ENCODE measurements around the gene OTUD1. TPM values are rescaled to one million over a fixed set of nuclear protein-coding genes. Genes with fewer than 3 reads are reported as not detected.
"Not testable (repeated sequence)": the region's sequence is repeated elsewhere in the genome, so short reads cannot be mapped to it uniquely, and the experiment has no call there.

Gene OTUD1, protein sequence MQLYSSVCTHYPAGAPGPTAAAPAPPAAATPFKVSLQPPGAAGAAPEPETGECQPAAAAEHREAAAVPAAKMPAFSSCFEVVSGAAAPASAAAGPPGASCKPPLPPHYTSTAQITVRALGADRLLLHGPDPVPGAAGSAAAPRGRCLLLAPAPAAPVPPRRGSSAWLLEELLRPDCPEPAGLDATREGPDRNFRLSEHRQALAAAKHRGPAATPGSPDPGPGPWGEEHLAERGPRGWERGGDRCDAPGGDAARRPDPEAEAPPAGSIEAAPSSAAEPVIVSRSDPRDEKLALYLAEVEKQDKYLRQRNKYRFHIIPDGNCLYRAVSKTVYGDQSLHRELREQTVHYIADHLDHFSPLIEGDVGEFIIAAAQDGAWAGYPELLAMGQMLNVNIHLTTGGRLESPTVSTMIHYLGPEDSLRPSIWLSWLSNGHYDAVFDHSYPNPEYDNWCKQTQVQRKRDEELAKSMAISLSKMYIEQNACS
- total RNA-seq, result 10 to 100 TPM in 1 of 8 experiments, 1 to 10 TPM in 7; 2.1 to 10.8 (median 5.2) TPM

DNA sequence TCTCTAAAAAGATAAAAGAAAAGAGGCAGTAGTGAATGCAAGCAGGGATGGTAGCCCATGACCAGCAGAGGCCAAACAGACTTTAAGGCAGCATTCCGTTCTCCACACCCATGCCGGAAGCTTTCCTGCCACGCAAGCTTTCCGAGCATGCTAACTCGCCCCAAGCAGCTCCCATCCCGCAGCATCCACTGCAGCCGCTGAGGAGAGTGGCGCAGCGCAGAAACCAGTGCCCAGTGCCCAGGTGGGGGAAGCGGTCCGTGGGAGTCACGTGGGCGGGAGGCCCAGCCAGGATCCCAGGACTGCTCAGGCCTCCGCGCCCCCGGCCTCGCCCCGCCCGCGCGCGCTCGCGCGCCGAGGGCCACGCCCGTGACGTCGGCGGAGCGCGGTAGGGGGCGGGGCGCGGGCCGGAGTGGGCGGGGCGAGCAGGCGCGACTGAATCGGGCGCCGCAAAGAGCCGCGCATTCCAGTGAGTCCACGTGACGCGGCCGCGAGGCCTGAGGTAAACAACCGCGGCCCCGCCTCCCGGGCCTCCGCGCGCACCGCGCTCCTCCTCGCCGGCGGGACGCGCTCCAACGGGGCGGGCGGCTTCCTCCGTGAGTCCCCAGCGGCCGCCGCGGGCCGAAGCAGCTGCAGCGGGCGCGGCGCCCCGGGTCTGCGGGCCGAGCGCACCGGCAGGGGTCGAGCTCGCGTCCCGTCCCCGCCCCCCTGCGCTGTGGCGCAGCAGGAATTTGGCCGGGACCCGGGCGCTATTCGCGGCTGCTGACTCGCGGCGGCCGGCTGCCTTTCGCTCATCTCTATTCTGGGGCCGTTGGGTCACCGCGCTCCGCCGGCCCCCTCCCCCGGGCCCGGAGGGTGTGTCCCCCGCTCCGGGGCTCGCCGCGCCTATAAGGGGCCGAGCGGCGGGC, at the start of gene OTUD1:
OTUD1 (plus strand) TSS at position 529 of the 905 bp plus-strand sequence. CDS start 383 bp downstream, outside the sequence.
- in situ Hi-C loops (cut with MboI; ENCODE audit: low pct_unique_long_range_greater_than_20kb in 2 of 9, low sequenced_read_pairs in 9 of 9, unreplicated experiment in 9 of 9), result no loop called here
- peaks cover 10 to 23% of the 10 kb centered on the region in 2 donors for H3K4me1 ChIP-seq (replicated peaks in 1 of 2)
- 0 to 40% (median 7%) methylated on average over 2 to 3 of the region's 115 CpGs; no CpG with 5 or more reads in 7 of the 10 experiments for WGBS, 10 experiments
- H3K4me3 ChIP-seq, result peak within 1 kb of the TSS; percentile 54 to 83 (median 74)
- ATAC-seq (replicated peaks in 6 of 8), result peak; percentile 80 to 91 (median 88)
- H3K27ac ChIP-seq, result peak within 1 kb of the TSS; percentile 76 to 82

DNA sequence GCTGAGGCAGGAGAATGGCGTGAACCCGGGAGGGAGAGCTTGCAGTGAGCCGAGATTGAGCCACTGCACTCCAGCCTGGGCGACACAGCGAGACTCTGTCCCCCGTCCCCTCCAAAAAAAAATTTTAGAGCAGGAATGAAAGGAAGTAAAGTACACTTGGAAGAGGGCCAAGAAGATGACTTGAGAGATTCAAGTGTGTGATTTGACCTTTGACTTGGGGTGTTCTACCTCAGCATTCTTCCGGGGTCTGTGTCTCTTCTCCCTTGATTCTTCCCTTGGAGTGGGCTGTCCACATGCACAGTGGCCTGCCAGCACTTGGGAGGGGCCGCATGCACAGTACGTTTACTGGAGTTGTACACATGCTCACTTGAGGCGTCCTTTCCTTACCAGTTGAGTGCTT, 48.5 kb upstream of the OTUD1 start:
- in situ Hi-C loops (cut with MboI; ENCODE audit: low pct_unique_long_range_greater_than_20kb in 2 of 9, low sequenced_read_pairs in 9 of 9, unreplicated experiment in 9 of 9); H3K4me1 ChIP-seq (replicated peaks in 1 of 2); H3K4me3 ChIP-seq; H3K27ac ChIP-seq; ATAC-seq (replicated peaks in 6 of 8): not testable (repeated sequence)
- 60 to 100% (median 83%) methylated on average over 1 to 3 of the region's 10 CpGs; no CpG with 5 or more reads in 5 of the 10 experiments for WGBS, 10 experiments

DNA sequence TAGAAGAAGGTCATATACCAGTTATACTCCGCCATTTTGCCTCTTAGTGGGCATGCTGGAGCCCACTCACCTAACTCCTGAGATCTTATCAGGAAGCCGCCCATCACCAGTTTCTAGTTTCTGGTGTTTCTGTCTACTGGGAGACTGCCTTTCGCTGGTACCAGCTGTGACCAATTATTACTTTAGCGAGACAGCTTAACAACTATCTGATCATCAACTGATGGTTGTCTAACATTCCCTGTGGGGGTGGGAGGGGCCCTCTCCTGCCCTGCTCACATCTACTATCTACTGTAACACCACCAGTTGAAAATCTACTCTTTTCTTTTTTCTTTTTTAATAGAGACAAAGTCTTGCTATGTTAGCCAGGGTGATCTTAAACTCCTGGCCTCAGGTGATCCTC, 48.1 kb upstream of the OTUD1 start:
- WGBS, 10 experiments, result 20 to 100% (median 83%) methylated on average over 1 to 4 of the region's 4 CpGs; no CpG with 5 or more reads in 1 of the 10 experiments

DNA sequence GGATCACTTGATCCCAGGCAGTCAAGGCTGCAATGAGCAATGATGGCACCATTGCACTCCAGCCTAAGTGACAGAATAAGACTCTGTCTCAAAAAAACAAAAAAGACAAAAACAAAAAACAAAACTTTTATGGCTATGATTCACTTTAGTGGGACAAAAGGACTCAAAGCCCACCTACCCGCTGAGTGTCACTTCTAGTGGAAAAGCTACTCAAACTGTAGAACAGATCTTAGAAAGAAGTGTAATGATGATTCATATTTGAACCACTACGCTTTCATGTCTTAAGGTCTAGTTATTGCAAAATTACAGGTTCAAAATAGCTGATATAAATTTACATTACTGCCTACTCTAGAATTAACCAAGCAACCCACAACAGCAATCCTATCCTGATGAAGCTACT, 47.1 kb upstream of the OTUD1 start:
- WGBS, 10 experiments, result 33 to 100% (median 90%) methylated on average over 1 to 2 of the region's 2 CpGs; no CpG with 5 or more reads in 1 of the 10 experiments
- Histone ChIP-seq H3K4me3 (no peak overlapping the region), H3K27ac (no peak overlapping the region), H3K4me1 (replicated peaks in 1 of 2) (no peaks in the 10 kb centered on the region)
- in situ Hi-C loops (cut with MboI; ENCODE audit: low pct_unique_long_range_greater_than_20kb in 2 of 9, low sequenced_read_pairs in 9 of 9, unreplicated experiment in 9 of 9), result no loop called here
- no peak for ATAC-seq (replicated peaks in 6 of 8)

More for the DNA sequence above, 48.1 kb upstream of the OTUD1 start:
- Histone ChIP-seq H3K4me3 (no peak overlapping the region), H3K27ac (no peak overlapping the region), H3K4me1 (replicated peaks in 1 of 2) (no peaks in the 10 kb centered on the region)
- in situ Hi-C loops (cut with MboI; ENCODE audit: low pct_unique_long_range_greater_than_20kb in 2 of 9, low sequenced_read_pairs in 9 of 9, unreplicated experiment in 9 of 9), result no loop called here
- no peak for ATAC-seq (replicated peaks in 6 of 8)

DNA sequence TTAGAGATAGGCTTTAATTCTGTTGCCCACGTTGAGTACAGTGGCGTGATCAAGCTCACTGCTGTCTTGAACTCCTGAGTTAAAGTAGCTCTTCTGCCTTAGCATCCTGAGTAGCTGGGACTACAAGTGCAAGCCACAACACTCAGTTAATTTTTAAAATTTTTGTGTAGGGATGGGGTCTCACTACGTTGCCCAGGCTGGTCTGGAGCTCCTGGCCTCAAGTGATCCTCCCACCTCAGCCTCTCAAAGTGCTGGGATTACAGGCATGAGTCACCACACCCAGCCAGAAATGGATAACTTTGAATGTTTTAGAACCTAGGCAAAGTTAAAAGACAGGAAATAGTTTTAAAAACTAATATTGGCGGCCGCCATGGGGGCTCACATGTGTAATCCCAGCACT, 43.9 kb upstream of the OTUD1 start:
- WGBS, 10 experiments, result 55 to 96% (median 92%) methylated on average over 2 to 5 of the region's 5 CpGs; no CpG with 5 or more reads in 2 of the 10 experiments
- no peak for ATAC-seq (replicated peaks in 6 of 8)
- in situ Hi-C loops (cut with MboI; ENCODE audit: low pct_unique_long_range_greater_than_20kb in 2 of 9, low sequenced_read_pairs in 9 of 9, unreplicated experiment in 9 of 9), result no loop called here
- Histone ChIP-seq H3K4me3 (no peak overlapping the region), H3K4me1 (replicated peaks in 1 of 2) (no peaks in the 10 kb centered on the region), H3K27ac (no peak overlapping the region)

DNA sequence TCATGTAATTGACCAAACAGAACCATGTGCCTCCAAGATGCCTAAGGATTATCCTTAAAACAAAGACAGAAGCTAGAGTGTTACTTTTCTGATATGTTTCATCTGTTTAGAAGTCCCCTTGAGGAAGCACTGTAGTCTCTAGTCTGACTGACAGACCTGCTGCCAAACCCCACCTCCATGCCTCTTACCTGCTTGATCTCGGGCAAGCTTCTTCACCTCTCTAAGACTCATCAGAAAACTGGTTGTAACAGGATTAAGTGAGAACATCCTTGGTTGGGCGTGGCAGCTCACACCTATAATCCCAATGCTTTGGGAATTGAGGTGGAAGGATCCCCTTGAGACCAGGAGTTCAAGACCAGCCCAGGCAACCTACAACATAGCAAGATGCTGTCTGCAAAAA, 42.2 kb upstream of the OTUD1 start:
- no peaks in the 10 kb centered on the region for H3K4me1 ChIP-seq (replicated peaks in 1 of 2)
- H3K27ac ChIP-seq, result no peak overlapping the region
- in situ Hi-C loops (cut with MboI; ENCODE audit: low pct_unique_long_range_greater_than_20kb in 2 of 9, low sequenced_read_pairs in 9 of 9, unreplicated experiment in 9 of 9), result no loop called here
- no peak for ATAC-seq (replicated peaks in 6 of 8)
- WGBS, 10 experiments, result 13 to 100% (median 60%) methylated on average over 1 to 2 of the region's 2 CpGs; no CpG with 5 or more reads in 3 of the 10 experiments
- H3K4me3 ChIP-seq, result no peak overlapping the region

DNA sequence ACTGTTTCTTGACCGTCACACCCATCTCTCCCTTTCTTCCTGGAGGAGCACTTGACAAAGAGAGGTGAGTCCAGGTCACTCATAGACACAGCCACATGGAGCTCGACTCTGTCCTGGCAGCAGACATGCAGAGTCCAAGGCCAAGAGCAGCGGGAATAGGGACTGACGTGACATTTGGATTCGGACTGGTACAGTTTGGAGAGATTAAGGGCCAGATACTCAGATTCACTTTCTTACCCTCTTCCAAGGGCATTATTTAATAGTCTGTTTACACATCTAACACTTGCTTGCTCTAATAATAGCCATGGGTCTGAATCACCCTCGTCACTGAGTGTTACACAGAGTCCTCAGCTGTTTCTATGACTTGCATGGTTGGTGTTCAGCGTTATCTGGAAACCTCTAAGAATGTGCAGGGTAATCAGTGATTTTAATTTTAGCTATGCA, 39.2 kb upstream of the OTUD1 start:
- in situ Hi-C loops (cut with MboI; ENCODE audit: low pct_unique_long_range_greater_than_20kb in 2 of 9, low sequenced_read_pairs in 9 of 9, unreplicated experiment in 9 of 9), result no loop called here
- H3K4me3 ChIP-seq, result no peak overlapping the region
- peaks cover 0 to 6% of the 10 kb centered on the region in 2 donors for H3K4me1 ChIP-seq (replicated peaks in 1 of 2)
- 0 to 97% (median 56%) methylated on average over 1 to 7 of the region's 7 CpGs; no CpG with 5 or more reads in 4 of the 10 experiments for WGBS, 10 experiments
- no peak overlapping the region for H3K27ac ChIP-seq
- peak in 5 of 8 experiments; percentile 56 to 99 (median 89) for ATAC-seq (replicated peaks in 6 of 8)

DNA sequence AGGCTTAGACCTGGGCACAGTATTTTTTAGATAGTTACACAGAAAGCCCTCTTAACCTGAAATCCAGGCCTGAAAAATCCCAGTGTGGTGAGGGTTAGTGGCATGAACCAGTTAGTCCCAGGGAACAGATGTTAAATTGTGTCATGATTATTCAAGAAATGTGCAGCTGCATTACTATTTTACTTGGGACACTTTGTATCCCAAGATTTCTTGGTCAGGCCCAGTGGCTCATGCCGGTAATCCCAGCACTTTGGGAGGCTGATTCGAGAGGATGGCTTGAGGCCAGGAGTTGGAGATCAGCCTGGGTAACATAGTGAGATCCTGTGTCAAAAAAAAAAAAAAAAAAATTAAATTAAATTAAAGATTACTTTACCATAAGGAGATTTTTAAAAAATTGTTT, 36.0 kb upstream of the OTUD1 start:
- WGBS, 10 experiments, result 55 to 100% (median 83%) methylated on average over 1 to 2 of the region's 2 CpGs; no CpG with 5 or more reads in 5 of the 10 experiments
- in situ Hi-C loops (cut with MboI; ENCODE audit: low pct_unique_long_range_greater_than_20kb in 2 of 9, low sequenced_read_pairs in 9 of 9, unreplicated experiment in 9 of 9), result no loop called here
- H3K4me1 ChIP-seq (replicated peaks in 1 of 2), result peaks cover 0 to 6% of the 10 kb centered on the region in 2 donors
- H3K4me3 ChIP-seq, result no peak overlapping the region
- H3K27ac ChIP-seq, result no peak overlapping the region
- ATAC-seq (replicated peaks in 6 of 8), result peak in 1 of 8 experiments; percentile 24

DNA sequence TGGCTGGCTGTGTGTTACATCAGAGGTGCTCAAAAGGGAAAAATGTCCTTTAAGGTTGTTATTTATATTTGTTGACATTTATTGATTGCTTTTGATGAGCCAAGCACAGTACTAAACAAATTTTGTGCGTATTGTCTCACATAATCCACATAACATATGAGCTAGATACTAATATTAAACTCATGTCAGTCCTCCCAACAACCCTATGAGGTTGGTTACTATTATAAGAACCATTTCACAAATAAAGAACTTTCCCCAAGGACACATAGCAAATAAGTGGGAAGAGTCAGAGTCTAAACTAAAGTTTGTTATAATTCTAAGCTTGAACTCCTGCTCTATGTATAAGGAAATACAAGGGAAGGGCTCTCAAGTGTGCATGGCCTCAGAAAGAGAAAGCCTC, 35.6 kb upstream of the OTUD1 start:
- Histone ChIP-seq H3K27ac (no peak overlapping the region), H3K4me3 (no peak overlapping the region), H3K4me1 (replicated peaks in 1 of 2) (peaks cover 0 to 6% of the 10 kb centered on the region in 2 donors)
- WGBS, 10 experiments, result 17 to 100% (median 81%) methylated on average over 1 of the region's 1 CpG; no CpG with 5 or more reads in 4 of the 10 experiments
- in situ Hi-C loops (cut with MboI; ENCODE audit: low pct_unique_long_range_greater_than_20kb in 2 of 9, low sequenced_read_pairs in 9 of 9, unreplicated experiment in 9 of 9), result no loop called here
- no peak for ATAC-seq (replicated peaks in 6 of 8)

DNA sequence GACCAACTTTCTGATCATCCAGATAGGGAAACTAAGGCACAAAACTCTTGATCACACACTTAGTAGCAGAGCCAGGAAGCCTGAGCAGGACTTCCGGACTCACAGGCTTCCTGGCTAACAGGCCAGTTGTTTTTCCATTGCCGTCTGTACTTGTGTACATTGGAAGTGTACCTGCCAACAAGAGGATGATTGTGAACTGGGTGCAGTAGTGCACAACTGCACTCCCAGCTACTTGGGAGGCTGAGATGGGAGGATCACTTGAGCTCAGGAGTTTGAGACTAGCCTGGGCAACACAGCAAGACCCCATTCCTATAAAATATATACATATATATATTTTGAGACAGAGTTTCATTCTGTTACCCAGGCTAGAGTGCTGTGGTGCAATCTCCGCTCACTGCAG, 35.2 kb upstream of the OTUD1 start:
- no peak for ATAC-seq (replicated peaks in 6 of 8)
- WGBS, 10 experiments, result 96 to 100% (median 100%) methylated on average over 1 to 3 of the region's 3 CpGs; no CpG with 5 or more reads in 6 of the 10 experiments
- in situ Hi-C loops (cut with MboI; ENCODE audit: low pct_unique_long_range_greater_than_20kb in 2 of 9, low sequenced_read_pairs in 9 of 9, unreplicated experiment in 9 of 9), result no loop called here
- peaks cover 0 to 6% of the 10 kb centered on the region in 2 donors for H3K4me1 ChIP-seq (replicated peaks in 1 of 2)
- H3K4me3 ChIP-seq, result no peak overlapping the region
- no peak overlapping the region for H3K27ac ChIP-seq

DNA sequence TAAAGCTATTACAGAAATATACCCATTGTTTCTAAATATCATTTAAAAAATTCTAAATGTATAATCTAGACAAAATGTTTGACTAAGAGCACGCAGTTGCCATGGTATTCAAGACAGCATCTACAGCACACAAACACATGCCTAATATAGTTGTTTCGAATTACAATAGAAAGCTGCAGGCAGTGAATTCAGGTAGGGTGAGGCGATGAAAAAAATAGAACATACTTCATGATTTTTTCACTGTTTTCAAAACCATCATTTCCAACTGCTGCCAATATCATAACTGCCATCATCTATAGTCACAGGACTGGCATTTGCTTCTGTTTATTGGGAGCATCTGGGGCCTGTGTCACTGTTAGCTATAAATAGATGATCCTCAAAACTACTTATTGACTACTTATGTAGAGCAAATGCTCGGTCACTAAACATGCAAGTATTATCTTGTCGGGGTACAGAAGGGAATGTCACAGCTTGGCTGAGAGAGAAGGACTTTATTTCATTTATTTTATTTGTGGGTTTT, 34.4 kb upstream of the OTUD1 start:
- 43 to 89% (median 65%) methylated on average over 2 to 5 of the region's 5 CpGs for WGBS, 10 experiments
- Histone ChIP-seq H3K4me3 (no peak overlapping the region), H3K4me1 (replicated peaks in 1 of 2) (peaks cover 0 to 6% of the 10 kb centered on the region in 2 donors), H3K27ac (no peak overlapping the region)
- ATAC-seq (replicated peaks in 6 of 8), result peak in 1 of 8 experiments; percentile 12
- in situ Hi-C loops (cut with MboI; ENCODE audit: low pct_unique_long_range_greater_than_20kb in 2 of 9, low sequenced_read_pairs in 9 of 9, unreplicated experiment in 9 of 9), result no loop called here

DNA sequence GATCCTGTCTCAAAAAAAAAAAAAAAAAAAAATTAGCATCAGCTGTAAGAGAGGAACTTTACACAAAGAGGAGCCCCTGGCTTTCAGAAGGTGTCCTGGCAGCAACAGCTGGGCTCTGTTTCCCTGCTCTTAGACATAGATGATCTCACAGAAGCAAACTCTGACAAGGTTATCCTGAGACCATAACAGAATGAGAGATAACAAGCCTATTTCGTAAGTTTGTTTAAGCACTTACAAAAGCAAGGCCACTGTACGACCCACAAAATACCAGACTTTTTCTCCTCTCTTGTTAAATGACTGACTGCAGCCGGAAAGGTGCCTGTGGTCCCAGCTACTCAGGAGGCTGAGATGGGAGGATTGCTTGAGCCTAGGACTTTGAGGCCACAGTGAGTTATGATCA, 33.3 kb upstream of the OTUD1 start:
- no peak for ATAC-seq (replicated peaks in 6 of 8)
- 67 to 100% (median 83%) methylated on average over 1 to 3 of the region's 3 CpGs; no CpG with 5 or more reads in 4 of the 10 experiments for WGBS, 10 experiments
- in situ Hi-C loops (cut with MboI; ENCODE audit: low pct_unique_long_range_greater_than_20kb in 2 of 9, low sequenced_read_pairs in 9 of 9, unreplicated experiment in 9 of 9), result no loop called here
- Histone ChIP-seq H3K4me1 (replicated peaks in 1 of 2) (peaks cover 0 to 6% of the 10 kb centered on the region in 2 donors), H3K27ac (no peak overlapping the region), H3K4me3 (no peak overlapping the region)

Measured in motor neuron (in vitro differentiated cells).